ENCODE measurements around the gene MAP1B. TPM values are rescaled to one million over a fixed set of nuclear protein-coding genes. Genes with fewer than 3 reads are reported as not detected.

Gene MAP1B
- total and polyA plus RNA-seq, 7 experiments from 2014 or later, result 0.06 to 0.21 (median 0.10) TPM; not detected in 4

GRCh38 chr5:72185496-72186329 is 78.4 kb downstream of the MAP1B start:
- ChIA-PET POLR2A (no interaction called here), CTCF (no interaction called here)
- no peak overlapping the region for H3K4me3 ChIP-seq (ENCODE audit: low read length)
- H3K36me3 Mint-ChIP-seq, result no peaks in the 10 kb centered on the region
- H3K9me3 ChIP-seq (ENCODE audit: control insufficient read depth in 2 of 3, low read length in 3 of 3), result no peaks in the 10 kb centered on the region
- H3K4me3 Mint-ChIP-seq, result no peak overlapping the region
- peaks cover 14 to 55% (median 29%) of the 10 kb centered on the region in 5 donors for H3K27me3 Mint-ChIP-seq
- no peaks in the 10 kb centered on the region for H3K4me1 ChIP-seq (ENCODE audit: control insufficient read depth in 2 of 2, insufficient read depth in 2 of 2, low read length in 2 of 2)
- H3K27me3 ChIP-seq (ENCODE audit: control insufficient read depth in 2 of 2, insufficient read depth in 2 of 2, low read length in 2 of 2), result no peaks in the 10 kb centered on the region
- no peaks in the 10 kb centered on the region for H3K36me3 ChIP-seq (ENCODE audit: control insufficient read depth in 2 of 3, insufficient read depth in 3 of 3, low read length in 3 of 3)
- peaks cover 0 to 2% (median 0%) of the 10 kb centered on the region in 11 donors for H3K9me3 Mint-ChIP-seq
- intact Hi-C loops (cut with micrococcal nuclease), result no loop called here
- no peaks in the 10 kb centered on the region for H3K4me1 Mint-ChIP-seq
- no peak for ATAC-seq
- H3K27ac Mint-ChIP-seq, result no peak overlapping the region
- H3K27ac ChIP-seq (ENCODE audit: low read depth, low read length), result no peak overlapping the region
- DNase-seq, result no peak

- Histone ChIP-seq H3K36me3 (ENCODE audit: control insufficient read depth in 2 of 3, insufficient read depth in 3 of 3, low read length in 3 of 3) (no peaks in the 10 kb centered on the region), H3K27me3 (ENCODE audit: control insufficient read depth in 2 of 2, insufficient read depth in 2 of 2, low read length in 2 of 2) (no peaks in the 10 kb centered on the region), H3K4me1 (ENCODE audit: control insufficient read depth in 2 of 2, insufficient read depth in 2 of 2, low read length in 2 of 2) (no peaks in the 10 kb centered on the region), H3K4me3 (ENCODE audit: low read length) (no peak overlapping the region), H3K9me3 (ENCODE audit: control insufficient read depth in 2 of 3, low read length in 3 of 3) (no peaks in the 10 kb centered on the region), H3K27ac (ENCODE audit: low read depth, low read length) (no peak overlapping the region)
- no peak for ATAC-seq
- ChIA-PET CTCF (no interaction called here), POLR2A (no interaction called here)
- Mint-ChIP-seq H3K27me3 (peaks cover 13 to 62% (median 28%) of the 10 kb centered on the region in 5 donors), H3K4me3 (no peak overlapping the region), H3K9me3 (peaks cover 0 to 1% (median 0%) of the 10 kb centered on the region in 11 donors), H3K36me3 (no peaks in the 10 kb centered on the region), H3K27ac (no peak overlapping the region), H3K4me1 (no peaks in the 10 kb centered on the region)
- intact Hi-C loops (cut with micrococcal nuclease), result no loop called here
- no peak for DNase-seq
Measured at GRCh38 chr5:72187388-72188075, 80.3 kb downstream of the MAP1B start.

GRCh38 chr5:72188166-72188565 is 80.9 kb downstream of the MAP1B start:
- DNase-seq (no peak), ATAC-seq (no peak)
- no peaks in the 10 kb centered on the region for H3K27me3 ChIP-seq (ENCODE audit: control insufficient read depth in 2 of 2, insufficient read depth in 2 of 2, low read length in 2 of 2)
- H3K36me3 ChIP-seq (ENCODE audit: control insufficient read depth in 2 of 3, insufficient read depth in 3 of 3, low read length in 3 of 3), result no peaks in the 10 kb centered on the region
- Mint-ChIP-seq H3K9me3 (no peaks in the 10 kb centered on the region), H3K36me3 (no peaks in the 10 kb centered on the region), H3K4me1 (no peaks in the 10 kb centered on the region), H3K27ac (no peak overlapping the region), H3K4me3 (no peak overlapping the region), H3K27me3 (peaks cover 15 to 57% (median 25%) of the 10 kb centered on the region in 5 donors)
- no peaks in the 10 kb centered on the region for H3K4me1 ChIP-seq (ENCODE audit: control insufficient read depth in 2 of 2, insufficient read depth in 2 of 2, low read length in 2 of 2)
- ChIA-PET POLR2A (no interaction called here), CTCF (no interaction called here)
- no peaks in the 10 kb centered on the region for H3K9me3 ChIP-seq (ENCODE audit: control insufficient read depth in 2 of 3, low read length in 3 of 3)
- intact Hi-C loops (cut with micrococcal nuclease), result no loop called here
- no peak overlapping the region for H3K4me3 ChIP-seq (ENCODE audit: low read length)
- H3K27ac ChIP-seq (ENCODE audit: low read depth, low read length), result no peak overlapping the region

- Histone ChIP-seq H3K36me3 (ENCODE audit: control insufficient read depth in 2 of 3, insufficient read depth in 3 of 3, low read length in 3 of 3) (no peaks in the 10 kb centered on the region), H3K9me3 (ENCODE audit: control insufficient read depth in 2 of 3, low read length in 3 of 3) (no peaks in the 10 kb centered on the region), H3K4me1 (ENCODE audit: control insufficient read depth in 2 of 2, insufficient read depth in 2 of 2, low read length in 2 of 2) (no peaks in the 10 kb centered on the region), H3K4me3 (ENCODE audit: low read length) (no peak overlapping the region), H3K27ac (ENCODE audit: low read depth, low read length) (no peak overlapping the region), H3K27me3 (ENCODE audit: control insufficient read depth in 2 of 2, insufficient read depth in 2 of 2, low read length in 2 of 2) (no peaks in the 10 kb centered on the region)
- Mint-ChIP-seq H3K36me3 (no peaks in the 10 kb centered on the region), H3K4me1 (no peaks in the 10 kb centered on the region), H3K4me3 (no peak overlapping the region), H3K9me3 (no peaks in the 10 kb centered on the region), H3K27me3 (peaks cover 18 to 63% (median 26%) of the 10 kb centered on the region in 5 donors), H3K27ac (no peak overlapping the region)
- CTCF ChIA-PET, result no interaction called here
- DNase-seq (no peak), ATAC-seq (no peak)
- POLR2A ChIA-PET, result no interaction called here
- intact Hi-C loops (cut with micrococcal nuclease), result no loop called here
Measured at GRCh38 chr5:72189146-72189545, 81.9 kb downstream of the MAP1B start.

- Histone ChIP-seq H3K9me3 (ENCODE audit: control insufficient read depth in 2 of 3, low read length in 3 of 3) (no peaks in the 10 kb centered on the region), H3K27me3 (ENCODE audit: control insufficient read depth in 2 of 2, insufficient read depth in 2 of 2, low read length in 2 of 2) (peaks cover 0 to under 1% of the 10 kb centered on the region in 2 donors), H3K4me3 (ENCODE audit: low read length) (no peak overlapping the region), H3K27ac (ENCODE audit: low read depth, low read length) (no peak overlapping the region), H3K36me3 (ENCODE audit: control insufficient read depth in 2 of 3, insufficient read depth in 3 of 3, low read length in 3 of 3) (no peaks in the 10 kb centered on the region), H3K4me1 (ENCODE audit: control insufficient read depth in 2 of 2, insufficient read depth in 2 of 2, low read length in 2 of 2) (peaks cover 0 to 14% of the 10 kb centered on the region in 2 donors)
- peaks cover 29 to 75% (median 36%) of the 10 kb centered on the region in 5 donors for H3K27me3 Mint-ChIP-seq
- peaks cover 0 to 6% (median 0%) of the 10 kb centered on the region in 7 donors for H3K4me1 Mint-ChIP-seq
- intact Hi-C loops (cut with micrococcal nuclease), result loop anchor here in 1 of 2 donors (5.0 kb wide), 1 partner anchor 41 kb away; no protein-coding TSS in a partner anchor
- CTCF ChIA-PET, result no interaction called here
- H3K27ac Mint-ChIP-seq, result no peak overlapping the region
- ATAC-seq (no peak), DNase-seq (no peak)
- peaks cover 0 to 12% (median 0%) of the 10 kb centered on the region in 5 donors for H3K36me3 Mint-ChIP-seq
- POLR2A ChIA-PET, result no interaction called here
- no peak overlapping the region for H3K4me3 Mint-ChIP-seq
- peaks cover 0 to 9% (median 0%) of the 10 kb centered on the region in 11 donors for H3K9me3 Mint-ChIP-seq
Measured at GRCh38 chr5:72191404-72191803, 84.1 kb downstream of the MAP1B start.

GRCh38 chr5:72194846-72195245 is 87.6 kb downstream of the MAP1B start:
- CTCF ChIA-PET, result no interaction called here
- DNase-seq, result no peak
- POLR2A ChIA-PET, result no interaction called here
- peaks cover 0 to 14% of the 10 kb centered on the region in 2 donors for H3K4me1 ChIP-seq (ENCODE audit: control insufficient read depth in 2 of 2, insufficient read depth in 2 of 2, low read length in 2 of 2)
- peak overlapping the region in 1 of 9 donors; percentile 59 for H3K27ac Mint-ChIP-seq
- H3K4me3 ChIP-seq (ENCODE audit: low read length), result no peak overlapping the region
- no peaks in the 10 kb centered on the region for H3K36me3 ChIP-seq (ENCODE audit: control insufficient read depth in 2 of 3, insufficient read depth in 3 of 3, low read length in 3 of 3)
- H3K4me1 Mint-ChIP-seq, result peaks cover 0 to 6% (median 0%) of the 10 kb centered on the region in 7 donors
- H3K9me3 ChIP-seq (ENCODE audit: control insufficient read depth in 2 of 3, low read length in 3 of 3), result no peaks in the 10 kb centered on the region
- H3K27me3 ChIP-seq (ENCODE audit: control insufficient read depth in 2 of 2, insufficient read depth in 2 of 2, low read length in 2 of 2), result peaks cover 0 to 4% of the 10 kb centered on the region in 2 donors
- intact Hi-C loops (cut with micrococcal nuclease), result loop anchor here in 1 of 2 donors (5.0 kb wide), 1 partner anchor 37 kb away; no protein-coding TSS in a partner anchor
- ATAC-seq, result peak; percentile 37
- H3K4me3 Mint-ChIP-seq, result peak overlapping the region in 1 of 10 donors; percentile 49
- H3K36me3 Mint-ChIP-seq, result peaks cover 0 to 12% (median 0%) of the 10 kb centered on the region in 5 donors
- peaks cover 33 to 73% (median 35%) of the 10 kb centered on the region in 5 donors for H3K27me3 Mint-ChIP-seq
- H3K9me3 Mint-ChIP-seq, result peaks cover 0 to 9% (median 4%) of the 10 kb centered on the region in 11 donors
- H3K27ac ChIP-seq (ENCODE audit: low read depth, low read length), result no peak overlapping the region
